NCI-H1105 (cell line): Measurements from ENCODE around the gene DUSP15.
"Not testable (repeated sequence)": the region's sequence is repeated elsewhere in the genome, so short reads cannot be mapped to it uniquely, and the experiment has no call there.

ENCODE experiments used
- DNase-seq: peaks from one replicate; lab custom pipeline; 2025; lab: John Stamatoyannopoulos, UW

The DUSP15 gene

GRCh38 chr20:31839782-31840487 is 30.4 kb downstream of the DUSP15 start:
- no peak for DNase-seq

GRCh38 chr20:31838646-31839292 is 31.6 kb downstream of the DUSP15 start:
- no peak for DNase-seq

- no peak for DNase-seq
Observed at GRCh38 chr20:31837896-31838397, 32.4 kb downstream of the DUSP15 start.

GRCh38 chr20:31836853-31837608 is 33.3 kb downstream of the DUSP15 start:
- no peak for DNase-seq

GRCh38 chr20:31835977-31836852 is 34.1 kb downstream of the DUSP15 start:
- DNase-seq, result no peak

- DNase-seq, result no peak
Observed at GRCh38 chr20:31835554-31835953, 34.8 kb downstream of the DUSP15 start.

GRCh38 chr20:31833931-31834521 is 36.3 kb downstream of the DUSP15 start:
- no peak for DNase-seq

- DNase-seq, result no peak
Observed at GRCh38 chr20:31833130-31833930, 37.0 kb downstream of the DUSP15 start.

- no peak for DNase-seq
Observed at GRCh38 chr20:31831771-31832306, 38.5 kb downstream of the DUSP15 start.

GRCh38 chr20:31831211-31831610 is 39.1 kb downstream of the DUSP15 start:
- DNase-seq, result no peak

GRCh38 chr20:31830406-31830981 is 39.8 kb downstream of the DUSP15 start:
- no peak for DNase-seq

- no peak for DNase-seq
Observed at GRCh38 chr20:31829731-31830130, 40.6 kb downstream of the DUSP15 start.

- not testable (repeated sequence) for DNase-seq
Observed at GRCh38 chr20:31828016-31828415, 42.3 kb downstream of the DUSP15 start.

- no peak for DNase-seq
Observed at GRCh38 chr20:31827059-31827458, 43.3 kb downstream of the DUSP15 start.

GRCh38 chr20:31826074-31826473 is 44.3 kb downstream of the DUSP15 start:
- no peak for DNase-seq

- no peak for DNase-seq
Observed at GRCh38 chr20:31824554-31825313, 45.6 kb downstream of the DUSP15 start.

GRCh38 chr20:31824125-31824485 is 46.2 kb downstream of the DUSP15 start:
- no peak for DNase-seq

- no peak for DNase-seq
Observed at GRCh38 chr20:31823360-31824124, 46.8 kb downstream of the DUSP15 start.
